GM19193 (cell line): ENCODE data around the gene ZNF629.

Experiments used
- POLR2A ChIP-seq: IDR thresholded peaks from 4 replicates; pipeline ENCODE4 v1.6.1; 2011; ENCODE audit not compliant: insufficient read depth, insufficient read length; ENCODE audit errors: extremely low read depth

ZNF629 gene

DNA sequence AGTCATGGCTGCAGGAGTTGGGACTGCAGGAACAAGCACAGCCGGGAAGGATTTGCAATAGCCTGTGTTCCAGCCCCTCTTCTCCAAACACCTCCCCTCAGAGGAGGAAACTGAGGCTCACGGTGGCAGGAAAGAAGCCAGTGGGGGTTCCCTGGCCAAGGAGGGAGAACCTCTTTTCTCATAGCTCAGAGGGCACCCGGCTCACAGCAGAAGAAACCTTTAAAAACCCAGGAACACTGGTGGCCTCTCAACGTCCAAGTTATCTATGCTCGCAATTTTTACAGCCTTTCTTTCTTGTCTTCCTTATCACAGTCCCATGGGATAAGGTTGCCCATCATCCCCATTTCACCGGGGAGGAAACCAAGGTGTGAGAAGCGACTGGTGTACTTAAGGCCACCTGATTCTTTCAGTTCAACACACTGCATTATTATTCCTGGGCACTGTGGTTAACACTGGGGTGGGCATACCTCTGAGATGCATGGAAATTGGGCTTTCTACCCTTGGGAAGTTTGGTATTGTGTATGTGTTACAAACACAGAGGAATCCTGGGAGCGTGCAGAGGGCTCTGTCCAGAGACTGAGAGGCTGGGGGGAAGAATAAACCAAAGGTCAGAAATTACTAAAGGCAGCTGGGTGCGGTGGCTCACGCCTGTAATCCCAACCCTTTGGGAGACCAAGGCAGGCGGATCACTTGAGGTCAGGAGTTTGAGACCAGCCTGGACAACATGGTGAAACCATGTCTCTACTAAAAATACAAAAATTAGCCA, 791 bp upstream of the ZNF629 start:
- TF ChIP-seq POLR2A, result no peak

DNA sequence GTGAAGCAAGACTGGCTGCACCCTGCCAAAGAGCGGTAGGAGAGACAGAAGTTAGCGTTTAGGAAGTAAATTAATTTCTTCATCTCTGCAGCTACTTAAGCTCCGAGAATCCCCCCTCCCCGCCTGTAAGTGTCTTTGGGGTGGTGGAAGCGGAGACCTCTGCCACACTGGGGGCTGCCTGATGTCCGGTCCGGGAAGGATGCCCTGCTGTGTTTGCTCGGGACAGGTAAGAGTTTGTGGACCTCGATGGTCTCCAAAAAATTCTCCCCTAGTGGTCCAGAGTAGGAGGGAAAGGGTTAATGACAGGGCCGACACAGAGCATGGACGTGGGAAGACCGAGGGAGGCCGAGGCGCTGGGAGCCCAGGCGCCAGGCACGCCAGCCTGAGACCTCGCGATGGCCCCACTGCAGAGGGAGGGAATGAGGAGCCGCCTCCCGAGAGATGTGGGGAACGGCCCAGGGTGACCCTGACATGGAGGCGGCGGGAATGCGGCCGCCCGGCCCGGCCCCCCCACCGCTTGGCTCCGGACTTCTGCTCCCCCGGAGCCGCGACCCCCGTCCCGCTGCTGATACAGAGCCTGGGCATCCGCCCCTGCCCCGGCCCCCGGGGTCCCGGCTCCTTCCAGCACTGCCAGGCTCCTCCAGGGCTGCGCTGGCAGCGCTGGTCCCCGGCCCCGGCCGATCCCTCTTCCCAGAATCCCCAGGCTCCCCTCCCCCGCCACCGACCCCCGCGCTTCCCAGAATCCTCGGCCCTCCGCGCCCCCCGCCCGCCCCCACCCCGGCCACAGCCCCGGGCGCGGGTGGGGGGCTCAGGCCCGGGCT, 680 bp downstream of the ZNF629 start:
- no peak for TF ChIP-seq POLR2A

DNA sequence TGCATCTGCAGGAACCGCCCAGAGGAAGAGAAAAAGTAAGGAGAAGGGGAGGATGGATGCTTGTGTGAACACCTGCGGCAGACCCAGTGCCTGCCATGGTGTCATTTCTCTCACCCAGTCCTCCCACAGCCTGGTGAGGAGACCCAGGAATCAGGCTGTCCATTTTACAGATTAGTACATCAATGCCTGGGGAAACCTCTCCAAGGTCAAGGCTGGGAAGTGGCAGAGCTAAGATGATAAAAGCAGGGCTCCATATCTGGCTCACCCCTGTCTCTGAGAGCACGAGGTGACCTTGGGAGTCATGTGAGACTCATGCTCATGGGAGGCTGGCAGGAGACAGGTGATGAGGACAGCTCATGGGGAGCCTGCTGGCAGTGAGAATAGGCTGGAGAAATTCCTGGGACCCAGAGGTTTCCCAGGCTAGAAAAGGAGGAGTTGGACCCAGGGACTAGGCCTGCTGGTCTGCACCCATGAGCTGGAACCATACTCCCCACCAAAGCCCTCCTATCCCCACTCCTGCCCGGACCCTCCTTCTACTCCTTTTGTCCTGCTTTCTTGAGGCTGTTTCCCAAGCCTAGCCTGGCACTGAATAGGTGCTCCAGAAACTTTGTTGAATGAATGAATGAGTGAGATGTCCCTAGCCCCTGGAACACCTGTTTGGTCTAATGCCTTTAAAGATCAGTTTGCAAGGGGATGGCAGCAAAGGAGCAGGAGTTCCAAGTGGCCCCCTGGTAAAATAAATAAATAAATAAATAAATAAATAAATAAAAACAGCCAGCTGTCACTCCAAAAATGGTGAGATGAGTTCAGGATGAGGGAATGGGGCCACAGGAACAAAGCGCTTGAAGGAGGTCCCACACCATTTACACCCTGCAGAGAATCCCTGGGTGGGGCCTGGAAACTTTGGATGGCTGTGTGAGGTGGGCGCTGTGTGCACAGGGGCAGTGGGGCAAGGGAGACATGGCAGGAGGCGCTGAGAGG, 1.6 kb downstream of the ZNF629 start:
- no peak for TF ChIP-seq POLR2A

DNA sequence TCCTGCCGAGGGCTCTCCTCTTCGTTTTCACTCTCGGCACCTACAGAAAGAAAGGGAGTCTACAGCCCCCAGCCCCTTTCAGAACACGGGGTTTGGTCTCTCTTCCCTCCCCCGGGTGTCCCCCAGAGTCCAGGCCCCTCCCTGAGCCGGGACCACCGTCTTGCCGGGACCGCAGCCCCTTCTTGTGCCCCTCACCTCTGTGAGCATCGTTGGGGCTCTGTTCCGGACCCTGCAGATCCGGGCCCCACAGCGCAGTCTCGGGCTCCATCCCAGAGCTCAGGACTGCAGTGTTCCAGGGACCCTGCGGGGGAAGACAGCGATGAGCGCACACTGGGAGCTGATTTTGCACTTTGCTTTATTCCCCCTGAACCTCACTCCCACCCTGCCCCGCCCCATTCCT, 2.8 kb downstream of the ZNF629 start:
- TF ChIP-seq POLR2A, result no peak

DNA sequence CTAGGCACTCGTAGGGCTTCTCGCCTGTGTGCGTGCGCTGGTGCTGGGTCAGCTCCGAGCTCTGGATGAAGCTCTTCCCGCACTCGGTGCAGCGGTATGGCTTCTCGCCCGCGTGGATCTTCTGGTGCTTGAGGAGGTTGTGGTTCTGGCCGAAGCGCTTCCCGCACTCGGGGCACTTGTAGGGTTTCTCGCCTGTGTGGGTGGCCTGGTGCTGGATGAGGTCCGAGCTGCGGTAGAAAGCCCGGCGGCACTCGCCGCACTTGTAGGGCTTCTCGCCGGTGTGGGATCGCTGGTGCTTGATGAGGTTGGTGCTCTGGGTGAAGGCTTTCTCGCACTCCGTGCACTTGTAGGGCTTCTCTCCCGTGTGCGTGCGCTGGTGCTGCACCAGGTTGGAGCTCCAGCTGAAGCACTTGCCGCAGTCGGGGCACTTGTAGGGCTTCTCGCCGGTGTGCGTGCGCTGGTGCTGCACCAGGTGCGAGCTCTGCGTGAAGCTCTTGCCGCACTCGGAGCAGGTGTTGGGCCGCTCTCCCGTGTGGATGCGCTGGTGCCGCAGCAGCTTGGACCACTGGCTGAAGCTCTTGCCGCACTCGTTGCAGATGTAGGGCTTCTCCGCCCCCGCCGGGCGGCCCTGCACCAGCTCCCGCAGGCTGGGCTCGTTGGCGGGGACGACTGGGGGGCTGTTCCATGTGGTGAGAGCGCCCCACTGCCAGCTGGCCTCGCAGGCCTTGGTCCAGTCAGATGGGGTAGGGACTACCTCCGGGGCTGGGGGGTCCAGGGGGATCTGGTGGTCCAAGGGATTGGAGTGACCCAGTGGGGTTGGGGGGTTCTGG, 3.5 kb downstream of the ZNF629 start:
- TF ChIP-seq POLR2A, result no peak

DNA sequence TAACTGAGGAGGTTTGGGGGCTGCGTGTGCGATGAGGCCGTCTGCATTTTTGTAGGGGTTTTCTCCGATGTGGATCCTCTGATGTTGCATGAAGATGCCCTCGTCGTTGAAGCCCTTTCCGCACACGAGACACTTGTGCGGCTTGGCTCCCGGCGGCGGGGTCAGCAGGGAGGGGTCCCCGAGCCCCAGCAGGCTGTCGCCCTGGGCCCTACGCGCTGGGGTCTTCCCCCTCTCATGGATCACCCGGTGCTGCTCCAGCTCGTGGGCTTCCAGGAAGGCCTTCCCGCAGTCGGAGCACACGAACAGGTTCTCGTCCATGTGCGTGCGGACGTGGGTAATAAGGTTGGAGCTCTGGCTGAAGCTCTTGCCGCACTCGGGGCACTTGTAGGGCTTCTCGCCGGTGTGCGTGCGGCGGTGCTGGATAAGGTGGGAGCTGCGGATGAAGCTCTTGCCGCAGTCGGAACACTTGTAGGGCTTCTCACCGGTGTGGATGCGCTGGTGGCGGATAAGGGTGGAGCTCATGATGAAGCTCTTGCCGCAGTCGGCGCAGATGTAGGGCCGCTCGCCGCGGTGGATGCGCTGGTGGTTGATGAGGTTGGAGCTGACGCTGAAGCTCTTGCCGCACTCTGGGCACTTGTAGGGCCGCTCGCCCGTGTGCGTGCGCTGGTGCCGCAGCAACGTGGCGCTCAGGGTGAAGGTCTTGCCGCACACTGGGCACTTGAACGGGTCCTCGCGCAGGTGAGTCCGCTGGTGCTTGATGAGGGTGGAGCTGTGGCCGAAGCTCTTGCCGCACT, 4.3 kb downstream of the ZNF629 start:
- TF ChIP-seq POLR2A, result no peak

DNA sequence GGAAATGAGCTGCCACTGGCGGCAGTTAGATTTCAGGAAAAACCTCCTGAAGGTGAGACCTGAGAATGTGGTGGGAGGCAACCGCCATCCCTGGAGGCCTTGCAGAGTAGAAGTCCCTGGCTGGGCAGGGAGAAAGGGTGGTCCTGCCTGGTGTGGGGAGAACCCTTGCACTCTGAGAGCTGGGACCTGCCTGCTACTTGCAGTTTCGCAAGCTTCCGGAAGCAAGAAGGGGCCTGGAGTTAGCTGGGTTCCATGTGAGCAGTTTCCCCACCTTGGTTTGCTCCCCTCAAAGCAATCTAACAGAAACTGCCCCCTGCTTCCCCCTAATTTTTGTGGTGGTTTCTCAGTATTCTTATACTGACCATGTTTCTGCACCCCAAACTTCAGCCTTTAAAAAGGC, 6.5 kb downstream of the ZNF629 start:
- TF ChIP-seq POLR2A, result no peak

DNA sequence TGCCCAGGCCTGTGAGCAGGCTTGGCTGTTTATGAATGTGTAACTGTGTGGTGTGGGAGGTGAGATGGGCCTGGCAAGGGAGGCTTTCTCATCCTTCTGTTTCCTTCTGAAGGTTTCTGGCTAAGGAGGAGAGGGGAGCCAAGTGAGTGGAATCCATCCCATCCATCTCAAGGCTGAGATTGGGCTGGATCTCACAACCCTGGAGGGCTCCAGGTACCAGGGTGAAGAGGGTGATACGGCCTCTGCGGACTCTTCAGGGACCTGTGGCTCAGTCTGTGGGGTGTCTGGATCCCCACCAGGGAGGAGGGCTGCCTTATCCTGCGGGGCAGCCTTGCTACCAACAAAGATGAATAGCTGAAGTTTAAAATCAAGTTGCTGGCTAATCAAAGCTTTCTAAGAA, 7.0 kb downstream of the ZNF629 start:
- TF ChIP-seq POLR2A, result no peak

DNA sequence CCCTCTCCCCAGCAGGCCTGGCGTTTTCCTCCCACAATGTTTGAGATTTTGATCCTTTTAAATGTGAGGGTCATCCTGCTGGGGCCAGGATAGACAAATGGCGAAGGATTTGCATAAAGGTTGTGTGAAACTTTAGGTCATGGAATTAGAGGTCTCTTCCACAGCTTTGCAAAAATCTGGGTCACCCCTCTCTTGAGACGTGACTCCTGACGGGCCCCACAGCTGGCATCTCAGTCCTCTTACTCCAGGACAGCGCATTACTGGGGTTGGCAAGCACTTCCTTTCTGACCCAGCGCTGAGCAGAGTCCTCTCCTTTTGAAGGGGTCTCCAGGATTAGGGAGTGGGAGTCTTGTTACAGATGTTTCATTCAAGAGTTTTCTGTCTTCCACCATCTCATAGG, 7.4 kb downstream of the ZNF629 start:
- no peak for TF ChIP-seq POLR2A

DNA sequence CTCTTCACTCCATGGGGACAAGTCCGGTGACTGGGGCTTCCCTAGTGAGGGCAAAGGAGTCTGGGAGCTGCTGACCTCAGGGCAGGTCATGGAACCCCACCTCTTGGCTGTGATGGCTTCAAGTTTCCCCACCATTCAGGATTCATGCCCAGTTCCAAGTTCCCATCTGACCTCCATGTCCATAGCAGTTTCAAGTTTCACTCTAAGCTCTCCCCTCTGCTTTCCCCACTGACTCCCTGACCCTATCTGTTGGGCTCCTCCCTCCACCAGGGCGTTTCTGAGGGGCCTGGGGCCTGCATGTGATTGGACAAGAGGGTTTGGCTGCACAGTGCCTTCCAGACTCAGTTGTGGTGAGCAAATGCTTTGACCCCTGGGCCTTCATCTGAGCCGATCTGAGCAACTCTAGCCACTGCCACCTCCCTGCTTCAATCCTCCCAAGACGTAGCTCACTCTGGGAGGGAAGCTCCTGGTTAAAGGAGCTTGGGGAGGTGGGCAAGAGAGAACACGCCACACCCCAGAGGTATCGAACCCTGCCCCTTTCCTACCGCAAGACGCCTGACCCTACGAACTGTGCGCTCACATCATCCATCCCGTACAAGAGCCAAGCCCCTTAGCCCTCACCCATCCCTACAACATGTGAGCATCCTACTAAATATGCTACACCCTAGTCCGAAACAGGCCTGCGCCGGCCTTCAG, 8.3 kb downstream of the ZNF629 start:
- no peak for TF ChIP-seq POLR2A

DNA sequence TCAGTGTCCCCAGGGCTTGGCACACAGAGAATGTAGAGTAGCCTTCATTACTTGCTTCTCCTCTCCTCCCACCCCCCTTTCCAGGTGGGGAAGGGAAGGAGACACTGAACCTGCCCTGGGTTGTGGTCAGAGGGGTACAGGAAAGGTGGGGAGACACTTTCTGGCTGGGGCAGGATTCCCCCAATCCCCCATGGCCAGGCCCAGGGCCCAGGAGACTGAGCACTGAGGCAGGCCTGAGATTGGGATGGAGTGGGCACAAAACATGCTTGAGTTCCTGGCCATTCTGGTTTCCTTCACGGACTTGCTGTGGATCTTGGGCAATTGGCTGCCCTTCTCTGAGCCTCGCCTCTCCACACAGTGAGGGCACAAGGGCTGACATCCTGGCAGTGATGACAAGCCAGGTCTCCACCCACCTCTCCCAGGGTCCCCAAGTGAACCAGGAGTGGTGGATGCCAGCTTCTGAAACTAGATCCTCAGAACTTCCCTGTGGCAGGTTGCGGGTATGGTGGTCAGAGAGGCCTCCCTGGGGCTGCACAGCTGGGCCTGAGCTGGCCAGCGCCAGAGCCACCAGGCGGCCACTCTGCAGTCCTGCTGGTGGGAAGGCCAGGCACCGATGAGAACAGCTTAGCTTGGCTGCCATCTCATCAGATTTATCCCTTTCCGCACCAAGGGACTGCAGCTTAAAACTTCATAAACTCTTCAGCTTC, 9.3 kb downstream of the ZNF629 start:
- TF ChIP-seq POLR2A, result no peak
